KMS-11 (cell line): ENCODE results near the gene PLSCR4.
"Not testable (repeated sequence)": the region's sequence is repeated elsewhere in the genome, so short reads cannot be mapped to it uniquely, and the experiment has no call there.

Experiments used
- H2AFZ ChIP-seq: fragments of 200-600 bp; sonication (generic); 2 replicates; pipeline ENCODE4 v1.6.1; 2016; ENCODE audit warnings: antibody characterized with exemption, mixed run types, low read depth
- H3K27ac ChIP-seq: fragments of 200-600 bp; sonication (generic); 2 replicates; pipeline ENCODE4 v1.6.1; 2016; ENCODE audit warnings: mild to moderate bottlenecking, mixed run types
- H3K27me3 ChIP-seq: fragments of 200-600 bp; sonication (generic); 2 replicates; pipeline ENCODE4 v1.6.1; 2017; ENCODE audit warnings: mild to moderate bottlenecking, low read depth, mixed run types, moderate library complexity; ENCODE audit not compliant: insufficient read depth
- H3K36me3 ChIP-seq: fragments of 200-600 bp; sonication (generic); 2 replicates; pipeline ENCODE4 v1.6.1; 2017; ENCODE audit warnings: mild to moderate bottlenecking, mixed run types; ENCODE audit not compliant: insufficient read depth
- H3K4me1 ChIP-seq: fragments of 200-600 bp; sonication (generic); 2 replicates; pipeline ENCODE4 v1.6.1; 2016; ENCODE audit warnings: mild to moderate bottlenecking, low read depth, mixed run types; ENCODE audit not compliant: poor library complexity, severe bottlenecking
- H3K4me2 ChIP-seq: fragments of 200-600 bp; sonication (generic); 2 replicates; pipeline ENCODE4 v1.7.0; 2016; ENCODE audit warnings: mild to moderate bottlenecking, mixed run types
- H3K4me3 ChIP-seq: fragments of 200-600 bp; sonication (generic); IDR thresholded peaks from 2 replicates; pipeline ENCODE4 v1.6.1; 2017; ENCODE audit warnings: low read depth, low read length, mixed read lengths; ENCODE audit not compliant: insufficient read depth
- H3K79me2 ChIP-seq: fragments of 200-600 bp; sonication (generic); 2 replicates; pipeline ENCODE4 v1.6.1; 2016; ENCODE audit warnings: low read depth, mixed run types; ENCODE audit not compliant: insufficient read depth
- H3K9ac ChIP-seq: fragments of 200-600 bp; sonication (generic); 2 replicates; pipeline ENCODE4 v1.6.1; 2016; ENCODE audit warnings: mild to moderate bottlenecking, mixed run types
- H4K20me1 ChIP-seq: fragments of 200-600 bp; sonication (generic); 2 replicates; pipeline ENCODE4 v1.6.1; 2016; ENCODE audit warnings: mild to moderate bottlenecking, mixed run types; ENCODE audit not compliant: insufficient read depth
- TF ChIP-seq, protein P1 (sequence below): fragments of 200-600 bp; sonication (generic); conservative IDR thresholded peaks from 2 replicates; pipeline ENCODE4 v1.6.1; 2017; ENCODE audit warnings: low read depth, mild to moderate bottlenecking, antibody characterized with exemption, low read length, moderate library complexity, mixed read lengths

Gene PLSCR4

DNA sequence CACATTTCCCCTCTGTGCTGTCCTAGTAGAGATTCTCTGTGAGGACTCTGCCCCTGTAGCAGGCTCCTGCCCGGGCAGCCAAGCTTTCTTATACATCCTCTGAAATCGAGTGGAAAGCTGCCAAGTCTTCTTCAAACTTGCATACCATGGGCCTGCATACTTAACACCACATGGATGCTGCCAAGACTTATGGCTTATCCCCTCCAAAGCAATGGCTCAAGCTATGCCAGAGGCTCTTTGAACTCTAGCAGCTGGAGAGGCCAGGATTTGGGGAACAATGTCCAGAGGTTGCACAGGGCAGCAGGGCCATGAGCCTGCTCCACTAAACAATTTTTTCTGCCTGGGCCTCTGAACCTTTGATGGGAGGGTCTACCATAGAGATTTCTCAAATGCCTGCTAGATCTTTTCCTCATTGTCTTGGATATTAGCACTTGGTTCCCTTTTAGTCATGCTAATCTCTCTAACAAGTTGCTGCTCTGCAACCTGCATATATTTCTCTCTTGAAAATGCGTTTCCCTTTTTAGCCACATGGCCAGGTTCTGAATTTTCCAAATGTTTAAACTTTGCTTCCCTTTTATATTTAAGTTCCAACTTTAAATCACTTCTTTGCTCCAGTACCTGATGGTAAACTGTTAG lies 6.1 kb upstream of the PLSCR4 start:
- Histone ChIP-seq H3K4me1 (no peaks in the 10 kb centered on the region), H3K9ac (no peak overlapping the region), H3K27ac (no peak overlapping the region), H4K20me1 (no peaks in the 10 kb centered on the region), H2AFZ (no peak overlapping the region), H3K79me2 (no peaks in the 10 kb centered on the region), H3K4me2 (no peak overlapping the region), H3K4me3 (no peak overlapping the region), H3K36me3 (no peaks in the 10 kb centered on the region), H3K27me3 (no peaks in the 10 kb centered on the region)
- TF ChIP-seq, protein P1, sequence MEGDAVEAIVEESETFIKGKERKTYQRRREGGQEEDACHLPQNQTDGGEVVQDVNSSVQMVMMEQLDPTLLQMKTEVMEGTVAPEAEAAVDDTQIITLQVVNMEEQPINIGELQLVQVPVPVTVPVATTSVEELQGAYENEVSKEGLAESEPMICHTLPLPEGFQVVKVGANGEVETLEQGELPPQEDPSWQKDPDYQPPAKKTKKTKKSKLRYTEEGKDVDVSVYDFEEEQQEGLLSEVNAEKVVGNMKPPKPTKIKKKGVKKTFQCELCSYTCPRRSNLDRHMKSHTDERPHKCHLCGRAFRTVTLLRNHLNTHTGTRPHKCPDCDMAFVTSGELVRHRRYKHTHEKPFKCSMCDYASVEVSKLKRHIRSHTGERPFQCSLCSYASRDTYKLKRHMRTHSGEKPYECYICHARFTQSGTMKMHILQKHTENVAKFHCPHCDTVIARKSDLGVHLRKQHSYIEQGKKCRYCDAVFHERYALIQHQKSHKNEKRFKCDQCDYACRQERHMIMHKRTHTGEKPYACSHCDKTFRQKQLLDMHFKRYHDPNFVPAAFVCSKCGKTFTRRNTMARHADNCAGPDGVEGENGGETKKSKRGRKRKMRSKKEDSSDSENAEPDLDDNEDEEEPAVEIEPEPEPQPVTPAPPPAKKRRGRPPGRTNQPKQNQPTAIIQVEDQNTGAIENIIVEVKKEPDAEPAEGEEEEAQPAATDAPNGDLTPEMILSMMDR = no peak

DNA sequence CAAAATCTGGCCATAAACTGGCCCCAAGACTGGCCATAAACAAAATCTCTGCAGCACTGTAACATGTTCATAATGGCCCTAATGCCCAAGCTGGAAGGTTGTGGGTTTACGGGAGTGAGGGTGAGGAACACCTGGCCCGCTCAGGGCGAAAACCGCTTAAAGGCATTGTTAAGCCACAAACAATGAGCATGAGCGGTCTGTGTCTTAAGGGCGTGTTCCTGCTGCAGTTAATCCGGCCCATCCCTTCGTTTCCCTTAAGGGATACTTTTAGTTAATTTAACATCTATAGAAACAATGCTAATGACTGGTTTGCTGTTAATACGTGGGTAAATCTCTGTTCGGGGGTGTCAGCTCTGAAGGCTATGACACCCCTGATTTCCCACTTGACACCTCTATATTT lies 1.5 kb upstream of the PLSCR4 start:
- not testable (repeated sequence) for H3K4me1 ChIP-seq, H3K27ac ChIP-seq, H3K79me2 ChIP-seq, H3K36me3 ChIP-seq, H2AFZ ChIP-seq, H3K4me2 ChIP-seq, H3K27me3 ChIP-seq, H3K9ac ChIP-seq, H3K4me3 ChIP-seq, H4K20me1 ChIP-seq

DNA sequence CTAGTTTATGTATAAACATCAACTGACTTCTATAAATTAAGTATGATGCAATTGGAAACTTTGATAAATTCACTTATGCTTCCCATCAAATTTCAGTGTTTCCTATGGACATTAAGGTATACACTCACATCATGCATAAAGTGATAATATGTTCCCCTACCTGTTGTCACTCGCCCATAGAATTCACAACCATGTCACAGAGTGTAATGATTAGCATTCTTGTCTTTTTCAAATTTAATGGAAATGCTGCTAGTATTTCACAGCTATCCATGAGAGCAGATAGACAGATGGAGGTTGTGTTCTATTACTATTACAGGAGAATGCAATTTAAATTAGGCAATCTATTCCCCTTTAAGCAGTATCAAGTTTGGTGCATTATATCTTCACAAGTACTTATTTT lies 984 bp downstream of the PLSCR4 start:
- H3K4me3 ChIP-seq = no peak overlapping the region

DNA sequence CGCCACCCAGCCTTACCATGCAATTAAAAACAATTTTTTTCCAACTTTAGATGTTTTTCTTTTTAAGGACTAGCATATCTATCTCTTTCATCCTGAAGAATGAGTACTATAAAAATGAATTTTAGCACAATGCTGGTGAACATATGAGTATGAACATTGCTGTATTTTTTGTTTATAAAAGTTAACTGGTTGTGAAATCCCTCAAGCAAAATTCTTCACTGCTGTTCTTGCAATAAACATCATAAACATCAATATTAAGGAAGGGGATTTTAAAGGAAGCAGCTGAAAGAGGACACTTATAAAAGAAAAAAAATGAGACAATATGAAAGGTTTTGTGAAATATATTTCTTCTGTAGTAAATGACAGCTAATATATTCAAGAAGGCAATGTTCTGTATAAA lies 3.0 kb downstream of the PLSCR4 start:
- Histone ChIP-seq H2AFZ (no peak overlapping the region), H3K4me1 (peaks cover 5% of the 10 kb centered on the region), H3K9ac (no peak overlapping the region), H3K4me3 (no peak overlapping the region), H3K79me2 (no peaks in the 10 kb centered on the region), H3K27ac (no peak overlapping the region), H3K4me2 (no peak overlapping the region), H3K36me3 (no peaks in the 10 kb centered on the region), H4K20me1 (no peaks in the 10 kb centered on the region), H3K27me3 (no peaks in the 10 kb centered on the region)
- TF ChIP-seq, protein P1 = no peak

More for the DNA sequence above, 984 bp downstream of the PLSCR4 start:
- H3K27ac ChIP-seq = no peak overlapping the region
- no peaks in the 10 kb centered on the region for H3K79me2 ChIP-seq
- no peak overlapping the region; the same call in 1 of the 2 replicates for H2AFZ ChIP-seq
- H4K20me1 ChIP-seq = no peaks in the 10 kb centered on the region
- H3K36me3 ChIP-seq = no peaks in the 10 kb centered on the region
- H3K27me3 ChIP-seq = no peaks in the 10 kb centered on the region
- H3K4me2 ChIP-seq = peak overlapping the region; percentile 61
- H3K4me1 ChIP-seq = peaks cover 5% of the 10 kb centered on the region
- H3K9ac ChIP-seq = no peak overlapping the region
- TF ChIP-seq, protein P1 = no peak

DNA sequence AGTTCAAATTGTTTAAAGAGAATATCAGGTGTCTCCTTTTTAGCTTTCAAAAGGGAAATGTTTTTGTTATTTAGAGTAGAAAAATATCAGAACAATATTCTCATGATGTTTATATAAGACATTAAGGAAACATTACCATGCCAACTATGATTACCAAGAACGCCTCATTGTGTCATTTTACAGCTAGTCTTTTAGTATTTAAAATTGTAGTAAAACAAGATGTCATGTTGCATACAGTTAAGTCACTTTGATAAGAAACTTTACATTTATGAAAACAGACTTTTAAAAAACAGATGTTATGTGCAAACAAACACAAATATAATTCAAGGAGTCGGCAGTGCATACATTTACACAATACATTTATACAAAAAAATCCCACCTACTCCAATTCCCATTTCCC lies 4.4 kb downstream of the PLSCR4 start:
- Histone ChIP-seq H3K27ac (no peak overlapping the region), H3K9ac (no peak overlapping the region), H3K4me3 (no peak overlapping the region), H3K36me3 (no peaks in the 10 kb centered on the region), H2AFZ (no peak overlapping the region), H3K4me1 (peaks cover 5% of the 10 kb centered on the region), H3K79me2 (no peaks in the 10 kb centered on the region), H3K27me3 (no peaks in the 10 kb centered on the region), H3K4me2 (no peak overlapping the region), H4K20me1 (no peaks in the 10 kb centered on the region)
- TF ChIP-seq, protein P1 = no peak
